ENCODE results near the gene PLBD2.

GRCh38 chr12:113420996-113421595, 62.7 kb downstream of the PLBD2 start:
- TF ChIP-seq CTCF (conservative IDR thresholded peaks at IDR 0.05; ENCODE audit: low read depth, low read length): no peak
- no peak for TF ChIP-seq EZH2 (IDR thresholded peaks at IDR 0.05; ENCODE audit: low read length, unreplicated experiment)
- no peak for TF ChIP-seq EZH2phosphoT487 (IDR thresholded peaks at IDR 0.05; ENCODE audit: borderline replicate concordance, low read length)
